HEK293 (cell line): Measurements from ENCODE around the gene CHCHD6.

ENCODE experiments used
- CTCF ChIA-PET: fragments of 350-600 bp; formaldehyde crosslinking; extraction: SDS; loops from one replicate; lab custom pipeline; 2021; ENCODE audit warnings: antibody characterized with exemption; lab: Yijun Ruan, JAX
- POLR2A ChIA-PET: fragments of 300-600 bp; formaldehyde crosslinking; extraction: SDS; loops from one replicate; lab custom pipeline; 2020; ENCODE audit warnings: antibody characterized with exemption, inconsistent platforms; lab: Yijun Ruan, JAX
- H3K27ac ChIP-seq: fragments of 200-500 bp; sonication (Bioruptor generic); 2 replicates; pipeline ENCODE4 v1.5.1; 2014; ENCODE audit warnings: low read depth, low read length, control low read depth, inconsistent platforms; ENCODE audit errors: extremely low read depth
- H3K36me3 ChIP-seq, 2 experiments: fragments of 200-500 bp in 1 of 2; sonication (Bioruptor generic) in 1 of 2; 1 replicate in 1 of 2; 2 replicates in 1 of 2; pipeline ENCODE4 v1.5.1; 2014 to 2017; ENCODE audit warnings: inconsistent platforms in 2 of 2, low read length in 2 of 2; ENCODE audit not compliant: control insufficient read depth in 2 of 2, insufficient read depth in 1 of 2
- H3K4me1 ChIP-seq: fragments of 200-500 bp; sonication (Bioruptor generic); 2 replicates; pipeline ENCODE4 v1.5.1; 2014; ENCODE audit warnings: mild to moderate bottlenecking, low read length, inconsistent platforms; ENCODE audit not compliant: control insufficient read depth, insufficient read depth
- H3K4me3 ChIP-seq: 2 replicates; pipeline ENCODE4 v1.5.1; 2011; ENCODE audit warnings: low read depth, mild to moderate bottlenecking, control low read depth, low read length, moderate library complexity
- H3K9me3 ChIP-seq: fragments of 200-500 bp; sonication (Bioruptor generic); 2 replicates; pipeline ENCODE4 v1.5.1; 2014; ENCODE audit warnings: low read depth, low read length, inconsistent platforms; ENCODE audit not compliant: control insufficient read depth, insufficient read depth
- GFI1B ChIP-seq: fragments of 450-650 bp; formaldehyde crosslinking; IDR thresholded peaks from 2 replicates; pipeline ENCODE4 v1.5.1; 2016; ENCODE audit warnings: missing biosample characterization, missing genetic modification characterization
- GLI4 ChIP-seq: fragments of 450-650 bp; formaldehyde crosslinking; IDR thresholded peaks from 2 replicates; pipeline ENCODE4 v1.5.1; 2016; ENCODE audit warnings: missing biosample characterization, missing genetic modification characterization
- GLIS1 ChIP-seq: fragments of 450-650 bp; formaldehyde crosslinking; IDR thresholded peaks from 2 replicates; pipeline ENCODE4 v1.5.1; 2016; ENCODE audit warnings: missing biosample characterization, missing genetic modification characterization
- MEIS1 ChIP-seq: sonication (generic); formaldehyde crosslinking; IDR thresholded peaks from 2 replicates; pipeline ENCODE4 v1.8.1; 2022; ENCODE audit warnings: missing genetic modification reagents, mild to moderate bottlenecking, borderline replicate concordance
- MYNN ChIP-seq: fragments of 450-650 bp; formaldehyde crosslinking; IDR thresholded peaks from 2 replicates; pipeline ENCODE4 v1.5.1; 2016; ENCODE audit warnings: missing biosample characterization, missing genetic modification characterization, borderline replicate concordance
- OSR2 ChIP-seq: fragments of 450-650 bp; formaldehyde crosslinking; IDR thresholded peaks from 2 replicates; pipeline ENCODE4 v1.5.1; 2016; ENCODE audit warnings: missing biosample characterization, missing genetic modification characterization
- SCRT2 ChIP-seq: fragments of 450-650 bp; formaldehyde crosslinking; IDR thresholded peaks from 2 replicates; pipeline ENCODE4 v1.5.1; 2016; ENCODE audit warnings: missing biosample characterization, missing genetic modification characterization
- YY2 ChIP-seq: fragments of 450-650 bp; formaldehyde crosslinking; IDR thresholded peaks from 2 replicates; pipeline ENCODE4 v1.5.1; 2016; ENCODE audit warnings: missing biosample characterization, missing genetic modification characterization
- ZNF121 ChIP-seq: fragments of 450-650 bp; formaldehyde crosslinking; IDR thresholded peaks from 2 replicates; pipeline ENCODE4 v1.5.1; 2016; ENCODE audit warnings: missing biosample characterization, missing genetic modification characterization
- ZNF138 ChIP-seq: fragments of 450-650 bp; formaldehyde crosslinking; IDR thresholded peaks from 2 replicates; pipeline ENCODE4 v1.5.1; 2016; ENCODE audit warnings: missing biosample characterization, missing genetic modification characterization, borderline replicate concordance
- ZNF341 ChIP-seq: fragments of 450-650 bp; formaldehyde crosslinking; IDR thresholded peaks from 2 replicates; pipeline ENCODE4; 2016; ENCODE audit warnings: low read depth, missing biosample characterization, missing genetic modification characterization
- ZNF426 ChIP-seq: fragments of 450-650 bp; formaldehyde crosslinking; IDR thresholded peaks from 2 replicates; pipeline ENCODE4 v1.5.1; 2017; ENCODE audit warnings: missing biosample characterization, missing genetic modification characterization, mild to moderate bottlenecking, inconsistent platforms, moderate library complexity
- ZNF501 ChIP-seq: fragments of 450-650 bp; formaldehyde crosslinking; IDR thresholded peaks from 2 replicates; pipeline ENCODE4 v1.5.1; 2016; ENCODE audit warnings: missing biosample characterization, missing genetic modification characterization
- ZNF548 ChIP-seq: fragments of 450-650 bp; formaldehyde crosslinking; IDR thresholded peaks from 2 replicates; pipeline ENCODE4 v1.5.1; 2016; ENCODE audit warnings: missing biosample characterization, missing genetic modification characterization
- ZNF600 ChIP-seq: fragments of 450-650 bp; formaldehyde crosslinking; IDR thresholded peaks from 2 replicates; pipeline ENCODE4 v1.5.1; 2016; ENCODE audit warnings: missing biosample characterization, missing genetic modification characterization
- ZNF610 ChIP-seq: fragments of 450-650 bp; formaldehyde crosslinking; IDR thresholded peaks from 2 replicates; pipeline ENCODE4 v1.5.1; 2016; ENCODE audit warnings: missing biosample characterization, missing genetic modification characterization, borderline replicate concordance
- ZNF707 ChIP-seq: fragments of 450-650 bp; formaldehyde crosslinking; IDR thresholded peaks from 2 replicates; pipeline ENCODE4 v1.5.1; 2016; ENCODE audit warnings: missing biosample characterization, missing genetic modification characterization
- TF ChIP-seq, protein P1 (sequence below): fragments of 450-650 bp; formaldehyde crosslinking; IDR thresholded peaks from 2 replicates; pipeline ENCODE4 v1.5.1; 2016; ENCODE audit warnings: missing biosample characterization, missing genetic modification characterization

The CHCHD6 gene

DNA sequence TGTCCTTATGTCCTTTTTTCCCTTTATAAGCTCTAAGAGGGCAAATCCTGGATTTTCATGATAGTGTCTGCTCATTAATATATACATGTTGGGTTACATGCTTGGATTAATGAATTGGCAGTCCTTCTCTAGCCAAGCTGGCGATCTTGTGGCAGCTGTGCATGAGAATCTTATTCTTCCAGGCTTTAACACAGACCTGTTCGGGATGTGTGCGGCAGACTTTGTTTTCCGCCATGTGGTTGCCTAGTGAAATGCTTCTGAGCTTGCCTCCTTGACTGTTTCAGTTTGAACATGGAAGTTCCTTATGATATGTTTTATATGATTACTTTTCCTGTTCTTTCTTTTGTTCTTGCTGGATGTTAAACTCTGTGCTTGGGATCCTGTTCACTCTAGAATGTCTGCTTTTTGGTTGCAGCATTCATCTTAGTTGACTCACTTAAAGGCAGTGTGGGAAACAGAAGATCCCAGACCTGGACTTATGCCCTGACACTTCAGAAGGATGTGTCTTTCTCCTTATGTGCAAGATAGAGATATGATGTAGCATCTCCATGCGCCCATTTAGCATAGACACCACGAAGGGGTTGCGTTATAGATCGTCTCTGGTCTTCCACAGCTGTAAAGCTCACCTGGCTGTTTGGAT, 7.2 kb downstream of the CHCHD6 start:
- ChIA-PET POLR2A (no interaction called here), CTCF (interaction anchor here (0.6 to 1.0 kb wide), 2 partner anchors 13 to 31 kb away, joined by 3 read pairs; no protein-coding TSS in a partner anchor)
- Histone ChIP-seq H3K9me3 (no peaks in the 10 kb centered on the region), H3K4me3 (no peak overlapping the region), H3K27ac (no peak overlapping the region), H3K4me1 (no peaks in the 10 kb centered on the region), H3K36me3 (peaks cover 0 to 11% of the 10 kb centered on the region in 2 experiments; a peak in 1 of 3 replicates)
- no peak for TF ChIP-seq GFI1B (tag by site-specific recombination)
- no peak for TF ChIP-seq ZNF341 (tag by site-specific recombination)
- TF ChIP-seq ZNF548 (tag by site-specific recombination), result no peak
- TF ChIP-seq ZNF426, result no peak
- TF ChIP-seq ZNF600 (tag by site-specific recombination), result no peak
- no peak for TF ChIP-seq OSR2 (tag by site-specific recombination)
- no peak for TF ChIP-seq ZNF121
- TF ChIP-seq YY2 (tag by site-specific recombination), result no peak
- no peak for TF ChIP-seq ZNF138

DNA sequence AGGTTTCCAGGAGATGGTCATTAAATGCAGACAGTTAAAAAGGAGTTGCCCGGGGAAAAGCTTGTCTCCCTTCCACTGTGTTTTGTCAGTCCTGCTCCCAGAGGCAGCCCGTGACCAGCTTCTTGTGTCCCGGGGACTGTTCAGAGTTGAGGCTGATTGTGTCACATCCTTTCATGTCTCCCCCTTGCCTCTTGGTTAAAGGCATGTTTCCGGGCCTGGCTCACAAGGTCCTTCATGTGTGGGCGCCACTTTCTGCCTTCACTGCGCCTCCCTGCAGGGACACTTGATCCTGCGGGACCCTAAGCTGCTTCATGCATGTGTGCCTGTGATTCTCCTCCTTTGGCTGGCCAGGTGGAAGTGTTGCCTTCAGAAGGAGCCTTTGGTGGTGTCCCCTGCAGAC, 9.2 kb downstream of the CHCHD6 start:
- Histone ChIP-seq H3K4me3 (no peak overlapping the region), H3K27ac (no peak overlapping the region), H3K36me3 (peaks cover 0 to under 1% of the 10 kb centered on the region in 2 experiments; a peak in 1 of 3 replicates), H3K9me3 (no peaks in the 10 kb centered on the region), H3K4me1 (no peaks in the 10 kb centered on the region)
- TF ChIP-seq GLIS1 (peak; percentile 37; the same call in 1 of the 2 replicates), ZNF501 (tag by site-specific recombination) (no peak)
- ChIA-PET POLR2A (no interaction called here), CTCF (interaction anchor here (0.9 to 1.9 kb wide), 2 partner anchors 8 kb away, joined by 4 read pairs; no protein-coding TSS in a partner anchor)

DNA sequence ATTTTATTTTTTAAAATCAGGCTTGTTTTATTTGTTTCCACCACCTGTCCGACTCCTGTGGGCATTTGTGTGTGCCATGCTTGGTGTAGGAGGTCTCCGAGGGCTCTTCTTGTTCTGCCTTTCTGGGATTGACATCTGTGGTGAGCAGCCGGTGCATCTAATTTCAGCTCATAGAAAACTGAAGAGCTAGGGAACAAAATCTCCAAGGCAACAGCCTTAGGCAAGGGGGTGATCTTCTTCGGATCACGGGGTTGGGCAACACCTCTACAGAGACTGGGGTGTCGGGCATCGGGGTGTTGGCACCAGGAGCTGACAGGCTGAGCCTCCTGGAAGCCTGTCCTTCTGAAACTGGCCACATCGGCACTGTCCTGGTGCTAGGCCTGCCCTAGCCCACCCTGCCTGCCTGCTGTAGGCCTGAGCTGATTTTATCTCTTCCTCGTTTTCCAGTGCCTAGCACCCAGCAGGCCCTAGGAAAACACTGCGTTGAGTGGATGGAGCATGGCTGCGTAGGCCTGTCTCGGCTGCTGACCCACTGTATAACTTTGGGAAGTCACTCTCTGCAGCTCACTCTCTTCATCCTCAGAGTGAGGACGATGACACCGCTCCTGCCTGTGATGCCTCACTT, 10.3 kb downstream of the CHCHD6 start:
- ChIA-PET POLR2A (interaction anchor here (0.6 kb wide), 1 partner anchor 966 kb away, joined by 3 read pairs; no protein-coding TSS in a partner anchor), CTCF (interaction anchor here (1.3 to 1.9 kb wide), 2 partner anchors 10 to 38 kb away, joined by 3 to 4 read pairs; no protein-coding TSS in a partner anchor)
- TF ChIP-seq ZNF707 (tag by site-specific recombination), result no peak
- TF ChIP-seq GFI1B (tag by site-specific recombination), result no peak
- TF ChIP-seq, protein P1, sequence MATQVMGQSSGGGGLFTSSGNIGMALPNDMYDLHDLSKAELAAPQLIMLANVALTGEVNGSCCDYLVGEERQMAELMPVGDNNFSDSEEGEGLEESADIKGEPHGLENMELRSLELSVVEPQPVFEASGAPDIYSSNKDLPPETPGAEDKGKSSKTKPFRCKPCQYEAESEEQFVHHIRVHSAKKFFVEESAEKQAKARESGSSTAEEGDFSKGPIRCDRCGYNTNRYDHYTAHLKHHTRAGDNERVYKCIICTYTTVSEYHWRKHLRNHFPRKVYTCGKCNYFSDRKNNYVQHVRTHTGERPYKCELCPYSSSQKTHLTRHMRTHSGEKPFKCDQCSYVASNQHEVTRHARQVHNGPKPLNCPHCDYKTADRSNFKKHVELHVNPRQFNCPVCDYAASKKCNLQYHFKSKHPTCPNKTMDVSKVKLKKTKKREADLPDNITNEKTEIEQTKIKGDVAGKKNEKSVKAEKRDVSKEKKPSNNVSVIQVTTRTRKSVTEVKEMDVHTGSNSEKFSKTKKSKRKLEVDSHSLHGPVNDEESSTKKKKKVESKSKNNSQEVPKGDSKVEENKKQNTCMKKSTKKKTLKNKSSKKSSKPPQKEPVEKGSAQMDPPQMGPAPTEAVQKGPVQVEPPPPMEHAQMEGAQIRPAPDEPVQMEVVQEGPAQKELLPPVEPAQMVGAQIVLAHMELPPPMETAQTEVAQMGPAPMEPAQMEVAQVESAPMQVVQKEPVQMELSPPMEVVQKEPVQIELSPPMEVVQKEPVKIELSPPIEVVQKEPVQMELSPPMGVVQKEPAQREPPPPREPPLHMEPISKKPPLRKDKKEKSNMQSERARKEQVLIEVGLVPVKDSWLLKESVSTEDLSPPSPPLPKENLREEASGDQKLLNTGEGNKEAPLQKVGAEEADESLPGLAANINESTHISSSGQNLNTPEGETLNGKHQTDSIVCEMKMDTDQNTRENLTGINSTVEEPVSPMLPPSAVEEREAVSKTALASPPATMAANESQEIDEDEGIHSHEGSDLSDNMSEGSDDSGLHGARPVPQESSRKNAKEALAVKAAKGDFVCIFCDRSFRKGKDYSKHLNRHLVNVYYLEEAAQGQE (tag by site-specific recombination), result no peak
- H3K4me3 ChIP-seq, result no peak overlapping the region
- no peaks in the 10 kb centered on the region for H3K4me1 ChIP-seq
- H3K9me3 ChIP-seq, result no peaks in the 10 kb centered on the region
- no peak overlapping the region for H3K27ac ChIP-seq
- no peaks in the 10 kb centered on the region for H3K36me3 ChIP-seq

DNA sequence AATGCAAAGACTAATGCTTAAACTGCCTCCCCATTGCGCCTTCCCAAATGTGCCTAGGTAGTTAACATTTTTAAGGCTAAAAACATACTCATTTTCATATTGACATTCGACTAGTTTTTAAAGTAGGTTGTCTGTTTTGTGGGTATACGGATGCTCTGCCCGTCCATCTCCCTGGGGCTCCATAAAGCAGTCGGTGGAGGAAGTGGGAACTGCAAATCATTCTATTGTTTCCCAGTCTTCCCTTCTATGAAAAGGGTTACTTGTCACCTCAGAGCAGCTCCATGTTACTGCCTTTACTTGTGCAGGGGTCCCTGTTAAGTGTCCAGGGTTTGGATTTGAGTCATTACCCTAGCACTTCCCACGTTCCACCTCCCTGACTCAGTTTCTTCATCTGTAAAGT, 10.9 kb downstream of the CHCHD6 start:
- TF ChIP-seq ZNF610 (tag by site-specific recombination) (no peak), MEIS1 (CRISPR knock-in tag) (no peak), SCRT2 (tag by site-specific recombination) (no peak), GLI4 (tag by site-specific recombination) (no peak), MYNN (tag by site-specific recombination) (no peak)
- TF ChIP-seq, all 188 proteins: peak for 0
- POLR2A ChIA-PET, result no interaction called here
- Histone ChIP-seq H3K4me1 (no peaks in the 10 kb centered on the region), H3K9me3 (no peaks in the 10 kb centered on the region), H3K36me3 (no peaks in the 10 kb centered on the region), H3K27ac (no peak overlapping the region), H3K4me3 (no peak overlapping the region)
- CTCF ChIA-PET, result interaction anchor here (1.3 to 1.9 kb wide), 2 partner anchors 10 to 38 kb away, joined by 3 to 4 read pairs; no protein-coding TSS in a partner anchor
